NCI-H2227 treated with DMSO at 0.1 percent for 48 hours (cell line): ENCODE results near the gene SAMD10.

ENCODE experiments used
- DNase-seq: peaks from one replicate; lab custom pipeline; 2025; lab: John Stamatoyannopoulos, UW

Gene SAMD10

GRCh38 chr20:63956664-63957003, 22.8 kb downstream of the SAMD10 start:
- peak; percentile 80 for DNase-seq

GRCh38 chr20:63955827-63956663, 23.4 kb downstream of the SAMD10 start, which contains the start of gene UCKL1:
TSS of gene UCKL1 (minus strand) at chr20:63956416. CDS start at chr20:63956372, 44 bp downstream.
- peak; percentile 79 for DNase-seq

- no peak for DNase-seq
Measured at GRCh38 chr20:63955281-63955826, 24.1 kb downstream of the SAMD10 start.

DNA sequence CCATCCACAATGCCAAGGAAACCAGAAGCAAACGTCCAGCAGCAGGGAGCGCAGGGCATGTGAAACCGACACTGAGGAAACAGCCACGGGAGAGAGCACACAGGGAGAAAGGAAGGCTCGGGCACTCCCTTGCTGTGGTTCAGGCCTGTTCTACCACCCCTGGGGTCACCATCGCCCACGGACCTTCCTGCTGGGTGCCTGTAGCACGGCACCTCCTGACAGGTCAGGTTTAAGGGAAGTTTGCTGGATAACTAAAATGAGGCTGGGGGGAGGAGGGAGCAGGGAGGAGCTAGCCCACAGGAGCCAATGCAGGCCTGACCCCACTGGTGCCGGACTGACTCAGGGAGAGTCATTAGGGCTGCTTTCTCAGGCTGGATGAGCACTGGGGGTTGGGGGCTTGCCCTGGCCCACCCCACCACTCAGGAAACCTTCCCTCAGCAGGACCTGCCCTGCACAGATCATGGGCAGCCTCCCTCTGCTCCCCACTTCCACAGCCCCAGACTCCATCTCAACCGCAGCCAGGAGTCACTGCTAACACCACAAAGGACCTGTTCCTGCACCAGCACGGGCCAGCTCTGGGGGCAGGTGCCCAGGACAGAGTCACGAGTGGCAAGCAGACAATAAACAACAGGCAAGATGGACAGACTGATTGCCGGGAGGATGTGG, 25.5 kb downstream of the SAMD10 start:
- DNase-seq: no peak

DNA sequence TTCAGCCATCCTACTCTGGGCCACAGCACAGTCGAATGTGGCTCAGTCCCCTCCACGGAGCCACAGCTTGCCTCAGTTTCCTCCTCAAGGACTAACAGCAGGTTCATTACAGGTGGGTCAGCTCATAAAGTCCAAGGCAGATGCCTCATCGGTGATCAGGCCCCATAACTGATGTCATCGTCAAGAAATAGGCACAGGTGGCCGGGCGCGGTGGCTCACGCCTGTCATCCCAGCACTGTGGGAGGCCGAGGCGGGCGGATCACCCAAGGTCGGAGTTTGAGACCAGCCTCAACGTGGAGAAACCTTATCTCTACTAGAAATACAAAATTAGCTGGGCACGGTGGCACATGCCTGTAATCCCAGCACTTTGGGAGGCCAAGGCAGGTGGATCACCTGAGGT, 26.7 kb downstream of the SAMD10 start:
- no peak for DNase-seq

DNA sequence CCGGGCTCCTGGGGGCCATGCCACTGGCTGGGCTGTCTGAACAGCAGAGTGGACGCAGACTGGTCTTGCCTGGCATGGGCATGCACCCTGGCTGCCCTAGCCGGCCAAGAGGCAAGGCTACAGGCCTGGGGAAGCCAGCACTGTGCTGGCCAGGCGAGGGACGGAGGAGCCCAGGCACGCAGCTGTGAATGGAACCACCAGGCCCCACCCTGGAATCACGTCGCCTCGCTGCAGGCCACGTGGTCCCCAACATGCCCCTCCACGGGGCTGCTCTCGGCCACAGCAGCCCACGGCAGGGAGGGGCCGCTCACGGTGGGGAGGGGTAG, 27.3 kb downstream of the SAMD10 start:
- no peak for DNase-seq

DNA sequence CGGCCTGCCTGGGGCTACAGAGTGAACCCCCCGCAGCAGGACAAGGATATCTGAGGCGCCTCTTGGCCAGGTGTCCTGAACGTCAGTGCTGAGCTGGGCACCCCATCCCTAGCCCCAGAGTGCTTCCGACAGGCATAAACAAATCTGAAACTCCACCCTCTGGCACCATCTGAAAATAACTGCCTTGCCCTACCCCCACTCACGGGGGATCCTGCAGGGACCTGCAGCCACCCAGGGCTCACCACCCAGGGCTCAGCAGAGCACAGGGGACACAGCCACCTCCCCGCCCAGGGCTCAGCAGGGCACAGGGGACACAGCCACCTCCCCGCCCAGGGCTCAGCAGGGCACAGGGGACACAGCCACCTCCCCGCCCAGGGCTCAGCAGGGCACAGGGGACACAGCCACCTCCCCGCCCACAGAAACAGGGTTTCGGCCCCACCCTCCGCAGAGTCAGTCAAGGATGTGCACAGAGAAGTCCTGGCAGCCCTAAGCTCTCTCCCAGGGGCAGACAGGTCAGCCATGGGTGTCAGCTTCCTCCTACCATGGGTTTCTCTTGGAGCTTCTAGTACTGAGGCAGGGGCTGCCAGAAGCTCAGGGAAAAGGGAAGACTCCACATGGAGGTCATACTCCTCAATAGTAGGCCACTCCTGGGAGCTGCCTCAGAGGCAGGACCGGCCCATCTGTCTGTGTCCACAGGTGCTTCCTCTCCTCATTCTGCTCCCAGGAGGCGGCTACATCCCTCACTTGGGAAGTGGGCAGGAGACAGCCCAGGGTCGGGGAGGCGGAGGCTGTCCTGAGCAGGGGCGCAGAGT, 27.8 kb downstream of the SAMD10 start:
- DNase-seq: no peak

DNA sequence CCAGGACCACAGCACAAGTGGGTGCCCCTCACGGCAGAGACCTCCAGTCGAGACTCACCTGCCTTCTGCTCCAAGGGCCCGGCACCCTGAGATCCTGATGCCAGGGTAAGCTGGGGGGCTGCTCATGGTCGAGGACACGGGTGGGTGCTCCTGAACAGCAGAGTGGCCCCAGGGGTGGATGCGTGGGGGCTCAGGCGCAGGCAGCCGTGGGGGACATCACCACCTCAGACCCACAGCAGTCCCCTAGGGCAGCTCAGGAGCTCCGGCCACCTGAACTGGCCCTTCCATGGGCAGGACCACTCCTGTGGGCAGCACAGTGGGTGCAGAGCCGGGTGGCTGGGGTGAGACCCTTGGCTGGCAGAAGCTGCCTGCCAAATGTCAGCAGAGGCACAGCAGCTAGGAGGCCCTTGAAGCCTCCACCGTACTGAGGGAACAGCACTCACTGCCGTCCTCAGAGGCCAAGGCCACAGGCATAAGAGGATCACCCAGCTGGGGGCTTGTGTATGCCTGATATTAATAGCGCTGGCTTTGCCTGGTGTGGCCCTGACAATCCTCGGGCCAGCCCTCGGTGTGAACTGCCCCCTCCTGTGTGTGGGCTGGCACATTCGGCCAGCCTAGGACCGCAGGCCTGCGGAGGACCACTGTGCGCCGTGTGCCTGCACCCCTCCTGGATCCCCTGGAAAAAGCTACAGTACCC, 28.6 kb downstream of the SAMD10 start:
- DNase-seq: no peak

DNA sequence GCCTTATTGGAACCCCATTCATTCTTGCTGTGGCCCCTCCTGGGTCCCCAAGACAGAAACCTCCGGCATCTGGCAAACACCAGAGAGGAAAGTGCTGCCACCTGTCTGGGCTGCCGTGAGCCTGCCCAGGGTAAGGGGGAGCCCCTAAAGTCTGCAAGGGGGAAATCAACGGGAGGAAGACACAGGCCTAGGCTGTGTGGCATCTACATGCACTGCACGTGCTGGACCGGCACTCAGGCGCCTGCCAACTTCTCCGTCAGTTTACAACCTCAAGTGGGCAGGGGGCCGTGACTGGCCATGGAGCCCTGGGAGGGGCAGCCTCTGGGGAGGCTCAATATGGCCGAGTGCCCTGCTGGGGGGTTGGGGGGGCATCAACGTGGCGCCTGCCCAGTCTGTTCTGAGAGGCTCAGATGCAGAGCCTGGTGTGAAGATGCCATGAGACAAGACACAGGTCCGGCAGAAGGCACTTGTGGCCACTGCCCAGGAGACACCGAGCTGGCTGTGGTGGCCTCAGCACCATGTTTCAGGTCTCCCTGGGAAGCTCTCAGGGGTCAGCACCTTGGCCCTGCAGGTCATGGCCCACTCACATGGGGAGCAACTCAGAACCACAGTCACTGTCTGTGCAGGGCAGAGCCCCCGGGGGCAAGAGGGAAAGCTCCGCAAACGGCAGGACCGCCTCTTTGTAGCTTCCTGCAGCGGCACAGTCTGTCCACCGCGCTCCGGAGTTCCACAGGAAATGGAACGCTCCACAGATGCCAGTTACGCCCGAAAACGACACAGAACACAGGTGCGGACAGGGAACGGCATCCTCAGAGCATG, 31.6 kb downstream of the SAMD10 start:
- no peak for DNase-seq

DNA sequence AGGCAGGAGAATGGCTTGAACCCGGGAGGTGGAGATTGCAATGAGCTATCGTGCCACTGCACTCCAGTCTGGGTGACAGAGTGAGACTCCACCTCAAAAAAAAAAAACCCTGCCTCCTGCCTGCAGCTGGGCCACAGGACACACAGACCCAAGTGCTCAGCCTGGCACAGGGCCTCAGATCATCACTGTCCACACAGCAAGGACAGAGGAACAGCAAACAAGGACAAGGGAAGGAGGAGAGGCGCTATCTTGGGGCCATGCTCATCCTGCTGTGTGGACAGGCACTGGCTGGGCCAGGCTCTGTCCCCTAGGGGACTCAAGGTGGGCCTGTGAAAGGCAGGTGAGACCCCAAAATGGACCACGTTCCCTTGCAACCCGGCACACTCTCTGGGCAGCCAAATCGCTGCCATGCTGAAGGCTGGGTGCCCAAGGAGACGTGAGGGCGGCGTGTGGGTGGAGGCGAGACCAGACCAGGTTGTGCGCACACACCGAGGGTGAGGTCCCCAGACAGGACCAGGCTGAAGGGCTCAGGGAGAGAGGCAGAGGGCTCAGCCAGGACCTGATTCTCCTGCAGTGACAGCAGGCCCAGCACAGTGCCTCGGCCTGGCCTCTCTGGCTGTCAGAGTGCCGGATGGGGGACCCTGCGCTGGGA, 32.3 kb downstream of the SAMD10 start:
- no peak for DNase-seq

DNA sequence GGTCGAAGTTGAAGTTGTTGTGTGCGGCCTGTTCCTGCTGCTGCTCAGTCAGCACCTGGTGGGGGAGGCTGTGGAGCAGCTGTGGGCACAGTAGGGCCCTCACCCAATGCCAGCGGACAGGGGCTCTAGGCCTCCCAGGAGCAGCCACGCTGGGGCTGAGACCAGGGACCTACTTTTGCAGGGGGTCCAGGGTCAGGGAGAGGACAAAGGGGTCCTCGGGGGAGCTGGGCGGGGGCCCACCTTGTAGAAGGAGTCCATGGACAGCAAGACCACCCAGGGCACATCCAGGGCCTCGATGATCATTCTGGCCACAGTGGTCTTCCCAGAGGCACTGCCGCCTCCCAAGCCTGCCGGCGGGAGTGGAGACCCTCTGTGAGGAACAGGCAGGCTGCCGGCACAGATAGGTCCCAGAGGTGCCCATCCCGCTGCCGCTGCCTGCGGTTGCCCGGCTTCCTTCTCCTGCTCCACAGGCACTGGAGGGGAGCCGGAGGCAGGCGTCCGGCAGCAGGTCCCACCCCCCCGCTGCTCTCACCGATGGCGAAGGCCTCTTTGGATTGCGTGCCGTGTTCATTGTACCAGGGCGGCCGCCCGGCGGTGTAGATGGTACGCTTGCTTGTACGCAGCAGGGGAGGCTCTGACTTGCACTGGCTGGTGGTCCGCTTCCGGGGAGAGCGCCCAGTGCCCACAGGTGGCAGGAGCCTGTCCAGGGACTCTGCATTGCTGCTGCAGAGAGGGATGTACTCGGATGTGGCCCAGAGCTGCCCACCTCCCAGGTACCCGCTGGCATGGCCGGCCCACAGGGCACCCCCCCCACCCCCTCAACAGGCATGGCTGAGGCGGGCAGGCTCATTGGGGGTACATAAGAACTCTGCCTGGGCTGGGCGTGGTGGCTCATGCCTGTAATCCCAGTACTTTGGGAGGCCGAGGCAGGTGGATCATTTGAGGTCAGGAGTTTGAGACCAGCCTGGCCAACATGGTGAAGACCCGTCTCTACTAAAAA, 33.2 kb downstream of the SAMD10 start:
- DNase-seq: no peak

DNA sequence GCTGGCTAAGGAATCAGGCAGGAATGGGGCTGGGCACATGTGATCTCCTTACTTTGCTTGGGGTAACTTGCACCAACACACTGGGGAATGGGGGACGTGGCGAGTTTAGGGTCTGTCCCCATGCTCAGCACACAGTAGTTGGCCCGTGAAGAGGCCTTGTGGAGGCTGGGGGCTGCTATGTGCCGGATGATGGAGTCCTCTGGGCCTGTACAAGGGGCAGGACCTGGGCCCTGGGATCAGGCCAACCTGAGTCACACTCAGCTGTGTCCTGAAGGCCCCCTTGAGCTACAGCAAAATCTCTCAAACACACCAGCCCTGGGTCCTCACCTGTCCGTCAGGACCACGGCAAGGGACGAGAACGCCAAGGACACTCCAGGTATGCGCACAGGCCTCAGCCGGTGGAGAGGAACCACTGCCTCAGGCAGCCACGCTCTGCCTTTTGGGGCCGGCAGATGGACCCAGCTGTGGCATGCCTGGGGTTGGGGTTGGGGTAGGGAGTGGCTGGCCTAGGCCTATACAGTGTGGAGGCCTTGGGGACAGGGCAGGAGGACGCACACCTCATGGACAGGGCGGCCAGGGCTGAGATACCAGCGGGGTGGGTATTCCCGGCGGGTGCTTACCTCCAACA, 34.3 kb downstream of the SAMD10 start:
- DNase-seq: no peak

DNA sequence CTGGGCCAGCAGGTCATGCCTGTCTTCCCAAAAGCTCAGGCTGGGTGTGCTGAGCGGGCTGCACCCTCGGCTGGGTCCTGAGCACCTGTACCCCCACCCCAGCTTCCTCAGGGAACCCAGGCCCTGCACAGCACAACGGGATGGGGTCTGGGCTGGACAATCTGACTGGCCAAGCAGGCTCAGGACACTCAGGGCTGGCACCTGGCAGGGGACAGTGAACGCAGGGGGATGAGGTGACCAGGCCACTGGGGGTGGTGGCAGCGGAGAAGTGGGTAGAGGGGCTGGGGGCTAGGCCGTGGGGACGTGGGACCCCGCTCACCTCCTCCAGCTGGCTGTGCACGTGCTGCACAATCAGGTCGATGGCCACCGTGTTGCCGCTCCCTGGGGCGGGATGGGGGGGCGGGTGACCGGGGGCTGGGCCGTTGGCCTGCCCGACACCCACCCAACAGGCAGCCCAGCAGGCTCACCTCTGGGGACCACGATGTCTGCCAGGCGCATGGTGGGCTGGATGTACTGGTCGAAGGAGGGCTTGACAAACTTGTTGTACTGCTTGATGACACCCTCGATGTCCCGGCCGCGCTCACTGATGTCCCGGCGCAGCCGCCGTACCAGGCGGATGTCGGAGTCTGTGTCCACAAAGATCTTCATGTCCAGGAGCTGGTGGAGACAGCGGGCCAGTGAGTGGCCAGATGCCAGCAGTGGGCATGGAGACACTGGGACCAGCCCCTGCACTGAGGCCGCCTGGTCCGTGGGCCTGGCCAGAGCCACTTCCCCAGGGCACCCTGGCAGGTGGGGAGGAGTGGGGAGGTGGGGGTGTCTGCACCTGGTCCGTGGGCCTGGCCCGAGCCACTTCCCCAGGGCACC, 35.1 kb downstream of the SAMD10 start:
- no peak for DNase-seq

DNA sequence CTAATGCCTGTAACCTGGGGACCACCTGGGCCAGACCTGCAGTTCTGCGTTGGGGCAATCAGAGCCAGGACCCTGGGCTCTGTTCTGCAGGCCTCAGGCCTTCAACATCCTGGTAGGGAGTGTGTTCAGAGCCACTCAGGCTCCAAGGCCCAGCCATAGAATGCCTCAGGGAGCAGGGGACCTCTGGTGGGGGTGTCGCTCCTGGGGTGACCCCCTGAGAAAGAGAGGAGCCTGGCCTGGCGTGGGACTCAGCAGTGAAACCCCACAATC, 35.7 kb downstream of the SAMD10 start:
- DNase-seq: no peak

GRCh38 chr20:63942969-63943807, 36.3 kb downstream of the SAMD10 start:
- DNase-seq: no peak

- no peak for DNase-seq
Measured at GRCh38 chr20:63942250-63942951, 37.0 kb downstream of the SAMD10 start.
